Measurements from ENCODE around the gene TAAR2.

The TAAR2 gene

DNA sequence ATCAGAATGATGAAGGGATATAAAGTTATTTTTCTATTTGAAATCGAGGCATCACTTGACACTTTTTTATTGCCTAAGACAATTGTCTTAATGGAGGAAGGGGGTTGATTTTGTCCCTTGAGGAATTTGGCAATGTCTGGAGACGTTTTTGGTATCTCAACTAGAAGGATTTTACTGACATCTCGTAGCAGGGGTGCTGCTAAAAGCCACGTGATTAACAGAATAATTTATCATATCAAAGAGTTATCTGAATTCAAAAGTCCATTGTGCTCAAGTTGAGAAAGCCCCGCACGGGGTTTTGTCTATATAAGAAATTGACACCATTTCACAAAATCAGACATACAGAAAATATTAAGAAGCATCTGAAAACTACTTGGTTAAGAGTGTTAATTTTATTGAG lies 55.5 kb downstream of the TAAR2 start:
- no peaks in the 10 kb centered on the region for H3K27me3 ChIP-seq
- no peak for TF ChIP-seq Cebpa-rat (IDR thresholded peaks at IDR 0.05)
- H3K9ac ChIP-seq, result no peak overlapping the region
- H3K4me3 ChIP-seq, result no peak overlapping the region
- no peaks in the 10 kb centered on the region for H4K20me1 ChIP-seq
- no peak overlapping the region for H3K27ac ChIP-seq
- no peaks in the 10 kb centered on the region for H3K36me3 ChIP-seq
- H3K4me1 ChIP-seq, result no peaks in the 10 kb centered on the region
- no peak overlapping the region for H3K4me2 ChIP-seq
- H3K9me3 ChIP-seq (replicated peaks in 1 of 11), result no peaks in the 10 kb centered on the region

GRCh38 chr6:132567566-132567965 lies 56.5 kb downstream of the TAAR2 start:
- no peak overlapping the region for H3K9ac ChIP-seq
- no peaks in the 10 kb centered on the region for H3K9me3 ChIP-seq (replicated peaks in 1 of 11)
- no peak overlapping the region for H3K27ac ChIP-seq
- H3K4me2 ChIP-seq, result no peak overlapping the region
- H3K4me3 ChIP-seq, result no peak overlapping the region
- no peaks in the 10 kb centered on the region for H3K4me1 ChIP-seq
- H3K36me3 ChIP-seq, result no peaks in the 10 kb centered on the region
- TF ChIP-seq Cebpa-rat (IDR thresholded peaks at IDR 0.05), result no peak
- no peaks in the 10 kb centered on the region for H4K20me1 ChIP-seq
- no peaks in the 10 kb centered on the region for H3K27me3 ChIP-seq
